ENCODE results near the gene C11orf86. TPM values are rescaled to one million over a fixed set of nuclear protein-coding genes. Genes with fewer than 3 reads are reported as not detected.
"Not testable (repeated sequence)": the region's sequence is repeated elsewhere in the genome, so short reads cannot be mapped to it uniquely, and the experiment has no call there.

C11orf86 gene
- total RNA-seq, 4 donors from 2014 or later, result 21.0 to 88.3 (median 56.1) TPM; not detected in 1

- no peak overlapping the region for H3K27ac ChIP-seq
- intact Hi-C loops (cut with DNase I; ENCODE audit: low total_unique reads) (no loop called here), in situ Hi-C loops (cut with MboI; ENCODE audit: low pct_ligation_motif_present in 1 of 4, low pct_unique_long_range_greater_than_20kb in 1 of 4, low sequenced_read_pairs in 3 of 4) (no loop called here)
Measured at GRCh38 chr11:66986178-66986545, 11.1 kb downstream of the C11orf86 start.

GRCh38 chr11:66987158-66987620 is 12.1 kb downstream of the C11orf86 start:
- Histone ChIP-seq H3K36me3 (no peaks in the 10 kb centered on the region), H3K27ac (no peak overlapping the region), H3K4me1 (peaks cover 0 to 9% (median 3%) of the 10 kb centered on the region in 4 donors), H3K4me3 (no peak overlapping the region), H3K27me3 (peaks cover 4% of the 10 kb centered on the region), H3K9me3 (no peaks in the 10 kb centered on the region)
- in situ Hi-C loops (cut with MboI; ENCODE audit: low pct_ligation_motif_present in 1 of 4, low pct_unique_long_range_greater_than_20kb in 1 of 4, low sequenced_read_pairs in 3 of 4) (no loop called here), intact Hi-C loops (cut with DNase I; ENCODE audit: low total_unique reads) (no loop called here)
- TF ChIP-seq CTCF (IDR thresholded peaks at IDR 0.05) (no peak), POLR2AphosphoS5 (IDR thresholded peaks at IDR 0.05) (no peak), EP300 (IDR thresholded peaks at IDR 0.05; ENCODE audit: low read depth) (no peak), POLR2A (IDR thresholded peaks at IDR 0.05) (no peak)
- no peak for DNase-seq
- WGBS, 2 donors (ENCODE audit: low coverage in 1 of 2), result 52 to 77% methylated on average over 2 to 6 of the region's 6 CpGs

More at GRCh38 chr11:66986178-66986545, 11.1 kb downstream of the C11orf86 start:
- TF ChIP-seq POLR2AphosphoS5 (IDR thresholded peaks at IDR 0.05), result no peak
- TF ChIP-seq EP300 (IDR thresholded peaks at IDR 0.05; ENCODE audit: low read depth), result no peak
- TF ChIP-seq POLR2A (IDR thresholded peaks at IDR 0.05), result no peak
- TF ChIP-seq CTCF (IDR thresholded peaks at IDR 0.05), result no peak
- H3K4me1 ChIP-seq, result peaks cover 0 to 18% (median 10%) of the 10 kb centered on the region in 4 donors
- no peak for DNase-seq
- H3K4me3 ChIP-seq, result no peak overlapping the region
- H3K27me3 ChIP-seq, result no peaks in the 10 kb centered on the region
- no peaks in the 10 kb centered on the region for H3K36me3 ChIP-seq
- no peaks in the 10 kb centered on the region for H3K9me3 ChIP-seq
- WGBS, 2 donors (ENCODE audit: low coverage in 1 of 2), result 92% methylated on average over 7 of the region's 7 CpGs; no CpG with 5 or more reads in 1 of the 2 donors

- intact Hi-C loops (cut with DNase I; ENCODE audit: low total_unique reads) (no loop called here), in situ Hi-C loops (cut with MboI; ENCODE audit: low pct_ligation_motif_present in 1 of 4, low pct_unique_long_range_greater_than_20kb in 1 of 4, low sequenced_read_pairs in 3 of 4) (no loop called here)
- no peak overlapping the region for H3K27ac ChIP-seq
- no peak for DNase-seq
- no peaks in the 10 kb centered on the region for H3K36me3 ChIP-seq
- no peaks in the 10 kb centered on the region for H3K9me3 ChIP-seq
- 81 to 96% methylated on average over 5 to 13 of the region's 13 CpGs for whole genome bisulfite sequencing, 2 donors (ENCODE audit: low coverage in 1 of 2)
- H3K4me3 ChIP-seq, result no peak overlapping the region
- peaks cover 0 to 7% (median 3%) of the 10 kb centered on the region in 4 donors for H3K4me1 ChIP-seq
- TF ChIP-seq CTCF (IDR thresholded peaks at IDR 0.05) (no peak), POLR2A (IDR thresholded peaks at IDR 0.05) (no peak), POLR2AphosphoS5 (IDR thresholded peaks at IDR 0.05) (no peak), EP300 (IDR thresholded peaks at IDR 0.05; ENCODE audit: low read depth) (no peak)
- H3K27me3 ChIP-seq, result peaks cover 6% of the 10 kb centered on the region
Measured at GRCh38 chr11:66987924-66988637, 13.0 kb downstream of the C11orf86 start.

GRCh38 chr11:66988741-66989140 is 13.6 kb downstream of the C11orf86 start:
- whole genome bisulfite sequencing, 2 donors (ENCODE audit: low coverage in 1 of 2), result 96 to 100% methylated on average over 3 to 28 of the region's 28 CpGs

GRCh38 chr11:66989360-66989759 is 14.3 kb downstream of the C11orf86 start:
- WGBS, 2 donors (ENCODE audit: low coverage in 1 of 2), result 68 to 100% methylated on average over 1 to 9 of the region's 9 CpGs
- H3K27me3 ChIP-seq; DNase-seq; H3K36me3 ChIP-seq; H3K9me3 ChIP-seq; H3K4me3 ChIP-seq; in situ Hi-C loops (cut with MboI; ENCODE audit: low pct_ligation_motif_present in 1 of 4, low pct_unique_long_range_greater_than_20kb in 1 of 4, low sequenced_read_pairs in 3 of 4); intact Hi-C loops (cut with DNase I; ENCODE audit: low total_unique reads); H3K4me1 ChIP-seq; H3K27ac ChIP-seq: not testable (repeated sequence)

More at GRCh38 chr11:66988741-66989140, 13.6 kb downstream of the C11orf86 start:
- intact Hi-C loops (cut with DNase I; ENCODE audit: low total_unique reads); H3K27me3 ChIP-seq; H3K4me1 ChIP-seq; DNase-seq; H3K27ac ChIP-seq; H3K36me3 ChIP-seq; H3K9me3 ChIP-seq; H3K4me3 ChIP-seq; in situ Hi-C loops (cut with MboI; ENCODE audit: low pct_ligation_motif_present in 1 of 4, low pct_unique_long_range_greater_than_20kb in 1 of 4, low sequenced_read_pairs in 3 of 4): not testable (repeated sequence)

All from transverse colon (tissue), 4 donors.